OCI-M2 (cell line): ENCODE data around the gene KRT1.
"Not testable (repeated sequence)": the region's sequence is repeated elsewhere in the genome, so short reads cannot be mapped to it uniquely, and the experiment has no call there.

Experiments used
- DNase-seq: peaks from one replicate; lab custom pipeline; 2025; ENCODE audit not compliant: unreplicated experiment; lab: John Stamatoyannopoulos, UW

The KRT1 gene

DNA sequence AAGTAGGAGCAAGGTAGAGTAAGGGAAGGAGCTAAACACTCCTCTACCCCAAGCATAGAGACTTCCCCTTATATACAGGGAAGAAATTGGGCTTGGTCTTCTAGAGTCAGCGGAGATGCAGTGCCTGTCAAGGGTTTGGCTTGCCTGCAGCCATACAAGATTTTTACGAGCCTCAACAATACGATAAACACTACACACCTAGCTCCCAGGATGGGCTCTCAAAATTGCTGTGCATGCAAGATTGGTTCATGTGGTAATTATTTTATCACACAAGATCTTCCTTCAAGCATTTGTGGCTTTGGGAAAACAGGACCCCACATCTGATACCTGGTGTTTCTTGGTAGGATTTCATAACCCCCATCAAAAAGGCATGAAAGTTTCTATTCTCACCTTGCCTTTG lies at the start of gene KRT1:
KRT1 (minus strand) TSS at position 45 of the 400 bp plus-strand sequence. CDS start 59 bp downstream, outside the sequence.
- DNase-seq = no peak

DNA sequence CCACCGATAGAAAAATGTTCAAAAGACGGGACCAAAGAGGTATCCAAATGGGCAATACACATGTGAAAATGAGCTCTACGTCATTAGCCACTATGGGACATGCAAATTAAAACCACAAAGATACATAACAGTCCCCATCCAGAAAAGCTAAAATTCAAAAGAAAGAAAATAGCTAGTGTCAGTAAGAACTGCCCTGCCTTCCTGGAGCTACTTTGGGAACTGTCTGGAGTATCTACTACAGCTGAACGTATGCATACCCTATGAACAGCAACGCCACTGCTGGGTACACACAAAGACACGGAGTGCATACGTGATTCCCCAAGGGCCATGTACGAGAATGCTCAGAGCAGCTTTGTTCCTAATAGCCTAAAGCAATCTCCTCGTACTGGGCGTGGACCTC lies 48.9 kb upstream of the KRT1 start:
- DNase-seq = no peak

DNA sequence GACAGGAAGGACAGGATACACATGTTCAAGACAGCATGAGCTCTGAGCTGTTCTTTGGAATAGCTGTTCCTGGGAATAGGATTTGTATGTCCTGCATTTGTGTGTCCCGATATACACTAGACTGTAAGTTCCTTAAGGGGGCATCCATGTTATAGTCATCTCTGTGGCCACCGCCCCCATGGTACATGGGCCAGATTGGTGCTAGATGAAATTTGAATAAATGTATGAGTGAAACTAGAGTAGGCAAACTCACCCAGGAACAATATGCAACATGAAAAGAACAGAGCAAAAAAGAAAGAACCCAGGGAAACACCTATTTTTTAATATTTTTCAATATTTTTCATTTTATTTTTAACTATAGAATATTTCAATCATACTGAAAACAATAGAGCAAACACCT lies 48.2 kb upstream of the KRT1 start:
- no peak for DNase-seq

DNA sequence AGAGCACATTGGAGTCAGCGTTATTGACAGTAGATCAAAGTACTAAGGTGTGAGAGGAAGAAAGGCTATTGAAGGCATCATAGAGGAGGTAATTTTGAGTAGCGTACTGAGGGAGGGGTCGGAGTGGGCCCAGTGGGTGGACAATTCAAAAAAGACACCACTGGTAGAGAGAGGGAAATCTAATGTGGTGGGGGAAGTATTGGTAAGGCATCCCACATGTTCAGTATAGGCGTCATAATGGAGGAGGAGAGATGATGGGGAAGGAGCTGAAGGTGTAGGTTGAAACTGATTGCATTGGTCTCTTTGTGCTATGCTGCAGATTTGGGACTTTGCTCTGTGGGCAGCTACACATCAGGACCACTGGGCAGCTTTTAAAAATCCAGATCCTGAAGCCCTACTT lies 46.8 kb upstream of the KRT1 start:
- DNase-seq = no peak

DNA sequence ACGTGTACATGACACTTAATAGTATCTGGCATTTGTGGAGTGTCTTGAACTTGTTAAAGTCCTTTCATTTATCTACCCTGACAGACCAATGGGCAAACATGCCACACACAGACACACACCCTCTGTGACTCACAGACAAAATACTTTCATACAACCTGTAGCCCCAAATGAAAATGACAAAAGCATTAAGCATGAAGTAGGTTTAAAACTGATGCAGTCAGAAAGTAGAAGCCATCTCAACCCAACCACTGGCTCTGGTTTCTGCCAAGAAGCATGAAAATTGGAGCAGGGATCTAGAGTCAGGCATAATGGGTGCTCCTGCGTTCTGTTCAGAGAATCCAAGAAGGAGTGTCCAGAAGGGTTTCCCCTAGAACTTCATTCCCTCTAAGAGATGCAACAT lies 46.2 kb upstream of the KRT1 start:
- DNase-seq = no peak

DNA sequence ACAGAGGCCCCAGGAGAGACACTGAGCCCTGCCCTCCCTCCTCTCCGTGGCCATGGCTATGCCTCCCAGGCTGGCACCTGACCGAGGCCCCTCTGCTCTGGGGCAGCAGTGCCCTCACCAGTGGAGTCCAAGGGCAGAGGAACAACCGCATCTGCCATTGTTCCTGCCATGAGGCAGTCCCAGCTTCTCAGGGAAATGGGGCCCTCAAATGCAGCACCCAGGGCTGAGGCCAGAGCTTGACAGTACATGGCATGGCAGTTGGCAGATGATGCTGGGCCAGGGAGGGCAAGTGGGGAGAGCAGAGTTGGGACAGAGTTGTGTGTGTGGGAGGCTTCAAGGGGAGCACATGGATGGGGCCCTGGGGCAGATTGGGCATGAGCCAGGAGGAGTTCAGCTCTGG lies 44.2 kb upstream of the KRT1 start:
- DNase-seq = no peak

DNA sequence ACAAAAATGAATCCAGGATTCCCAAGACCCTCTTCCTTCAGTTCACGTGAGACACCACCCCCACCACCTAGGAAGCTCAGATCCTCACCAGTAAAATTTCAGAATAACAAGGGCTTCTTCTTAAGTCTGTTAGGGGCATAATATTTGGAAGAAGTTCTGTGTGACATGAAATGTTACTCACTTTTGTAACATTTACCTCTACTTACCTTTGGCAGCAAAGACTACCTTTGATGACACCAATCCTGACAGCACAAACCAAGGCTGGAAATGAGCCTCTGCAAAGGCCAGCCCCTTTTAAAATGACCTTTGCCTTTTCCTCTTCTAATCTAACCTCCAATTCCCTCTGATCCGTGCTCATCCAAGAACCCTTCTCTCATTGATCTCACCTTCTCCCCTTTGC lies 42.5 kb upstream of the KRT1 start:
- DNase-seq = no peak

DNA sequence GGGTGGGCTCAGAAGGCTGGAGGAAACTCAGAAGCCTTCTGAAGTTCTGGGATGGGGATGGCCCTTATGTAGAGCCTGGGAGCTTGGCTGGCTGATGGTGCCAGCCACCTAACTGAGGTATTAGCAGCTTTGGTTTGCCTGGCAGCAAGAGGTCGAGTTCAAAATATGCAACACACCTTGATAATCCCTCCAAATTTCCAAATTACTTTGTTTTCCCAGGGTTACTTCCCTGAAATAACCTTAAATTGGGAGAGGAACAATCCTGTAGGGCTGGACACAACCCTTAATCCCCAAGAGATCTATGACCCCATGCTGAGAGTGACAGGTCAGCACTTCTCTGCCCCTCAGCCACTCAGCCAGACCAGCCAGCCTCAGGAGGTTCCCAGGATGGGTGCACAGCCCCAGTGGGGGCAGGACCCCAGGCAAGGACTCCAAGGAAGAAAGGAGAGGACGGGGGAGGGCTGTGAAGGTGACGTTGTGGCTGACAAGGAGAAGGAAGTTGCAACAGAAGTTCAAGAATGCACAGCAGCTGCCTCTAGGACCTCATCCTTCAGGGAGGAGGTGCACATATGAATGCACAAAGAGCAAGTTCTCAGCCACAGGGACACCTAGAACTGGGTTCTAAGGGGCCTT lies 41.7 kb upstream of the KRT1 start:
- DNase-seq = no peak

DNA sequence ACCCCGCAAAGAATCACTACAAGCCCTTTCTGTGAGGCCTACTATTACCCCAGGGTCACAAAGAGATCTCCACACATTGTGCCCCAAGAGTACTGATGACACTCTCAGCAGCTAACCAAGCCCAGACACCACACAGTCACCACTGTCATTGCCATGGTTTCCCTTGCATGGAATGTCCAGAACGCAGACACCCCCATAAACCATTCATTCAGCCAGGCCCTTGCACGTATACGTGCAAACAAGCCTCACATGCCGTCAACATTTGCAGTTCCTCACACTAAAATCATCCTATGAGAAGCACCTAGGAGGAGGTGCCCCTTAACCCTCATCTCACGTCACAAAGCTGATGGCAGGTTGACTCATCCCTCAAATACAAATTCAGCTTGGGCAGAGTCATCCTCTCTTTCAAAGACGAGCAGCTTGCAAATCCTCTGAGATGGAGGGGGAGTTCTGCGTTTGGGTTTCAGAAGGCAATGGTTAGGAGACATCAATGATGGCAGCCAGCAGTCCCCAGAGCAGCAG lies 40.2 kb upstream of the KRT1 start:
- DNase-seq = no peak

DNA sequence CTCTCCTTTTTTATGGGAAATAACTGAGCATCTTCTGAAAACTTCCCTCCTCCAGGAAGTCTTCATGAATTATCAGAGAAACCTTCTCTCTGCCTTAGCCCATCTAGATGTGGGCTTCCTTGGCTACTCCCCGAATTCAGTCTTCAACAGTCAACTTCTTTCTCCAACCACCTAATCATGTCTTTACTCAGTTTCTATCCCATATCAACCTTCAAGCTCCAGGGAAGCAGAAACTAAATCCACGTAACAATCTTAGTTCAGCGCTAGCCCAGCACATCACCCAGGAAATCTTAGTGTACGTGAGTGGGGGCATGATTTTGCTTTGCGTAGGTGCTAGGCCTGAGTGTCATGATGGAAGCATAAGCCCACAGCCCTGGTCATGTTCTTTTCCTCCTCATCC lies 35.9 kb upstream of the KRT1 start:
- no peak for DNase-seq

DNA sequence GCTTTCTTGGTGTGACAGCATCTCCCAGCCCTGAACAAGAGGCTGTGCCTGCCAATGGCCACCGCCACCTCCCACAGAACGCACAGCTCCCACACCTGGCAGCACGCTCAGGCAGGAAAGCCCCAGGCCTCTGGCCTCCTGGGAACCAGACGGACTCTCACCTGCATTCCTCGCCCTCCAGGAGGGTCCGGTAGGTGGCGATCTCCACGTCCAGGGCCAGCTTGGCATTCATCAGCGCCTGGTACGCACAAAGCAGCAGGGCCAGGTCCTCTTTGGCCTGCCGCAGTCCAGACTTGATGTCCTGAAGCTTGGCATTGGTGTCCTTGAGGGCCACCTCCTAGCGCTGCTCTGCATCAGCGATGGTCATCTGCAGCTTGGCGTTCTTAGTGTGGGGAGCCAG lies 35.2 kb upstream of the KRT1 start:
- no peak for DNase-seq

DNA sequence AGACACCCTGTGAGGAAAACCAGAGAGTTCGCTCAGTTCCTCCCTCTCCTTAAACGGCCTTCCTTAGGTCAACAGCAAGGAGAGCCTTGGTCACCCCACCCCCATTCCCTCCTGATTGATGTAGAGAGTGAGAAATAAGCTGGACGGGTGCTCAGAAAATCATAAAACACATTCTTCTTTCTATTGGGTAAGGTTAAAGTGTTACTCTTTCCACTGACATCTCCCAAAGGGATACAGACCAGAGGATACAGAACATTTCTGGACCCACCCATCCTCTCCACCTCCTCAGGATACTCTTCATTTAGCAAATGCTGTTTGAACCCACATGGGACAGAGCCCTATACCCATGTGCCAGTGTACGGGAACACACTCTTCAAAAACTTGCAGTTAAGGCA lies 34.7 kb upstream of the KRT1 start:
- no peak for DNase-seq

DNA sequence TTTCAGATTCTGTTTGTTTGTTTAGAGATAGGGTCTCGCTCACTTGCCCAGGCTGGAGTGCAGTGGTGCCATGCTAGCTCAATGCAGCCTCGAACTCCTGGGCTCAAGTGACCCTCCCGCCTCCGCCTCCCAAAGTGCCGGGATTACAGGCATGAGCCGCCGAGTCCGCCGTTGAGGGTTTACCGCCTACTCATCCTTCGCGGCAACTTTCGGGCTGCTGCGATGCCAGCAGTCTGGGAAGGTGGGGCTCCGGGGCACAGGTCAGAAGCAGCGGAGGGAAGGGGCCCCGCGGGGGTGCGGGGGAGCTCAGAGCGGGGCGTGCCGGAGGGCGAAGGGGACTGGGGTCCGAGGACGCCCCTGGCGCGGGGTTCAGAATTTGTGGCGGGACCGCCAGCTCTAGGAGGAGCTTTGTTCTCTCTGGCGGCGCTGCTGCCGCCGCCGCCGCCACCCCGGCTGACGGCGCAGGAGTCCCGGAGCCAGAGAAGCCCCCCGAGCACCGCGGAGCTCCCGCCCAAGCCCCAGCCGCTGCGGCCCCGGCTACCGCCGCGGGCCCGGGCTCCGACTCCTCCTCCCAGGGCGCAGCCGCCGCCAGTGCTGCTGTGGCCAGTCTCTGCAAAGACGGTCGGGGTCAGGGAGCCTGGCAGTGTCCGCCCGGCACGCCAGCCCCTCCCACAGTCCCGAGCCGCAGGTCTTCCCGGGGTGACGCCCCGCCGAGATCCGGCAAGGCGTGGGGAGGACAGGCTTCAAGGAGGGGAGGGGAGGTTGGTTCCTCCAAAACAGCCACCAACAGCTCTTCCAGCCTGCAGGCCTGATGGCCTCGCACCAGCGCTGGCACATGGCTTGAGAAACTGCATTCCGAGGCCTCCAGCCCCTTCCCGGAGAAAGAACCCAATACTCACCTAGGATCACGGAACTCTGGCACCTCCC lies 34.0 kb upstream of the KRT1 start:
- DNase-seq = no peak

DNA sequence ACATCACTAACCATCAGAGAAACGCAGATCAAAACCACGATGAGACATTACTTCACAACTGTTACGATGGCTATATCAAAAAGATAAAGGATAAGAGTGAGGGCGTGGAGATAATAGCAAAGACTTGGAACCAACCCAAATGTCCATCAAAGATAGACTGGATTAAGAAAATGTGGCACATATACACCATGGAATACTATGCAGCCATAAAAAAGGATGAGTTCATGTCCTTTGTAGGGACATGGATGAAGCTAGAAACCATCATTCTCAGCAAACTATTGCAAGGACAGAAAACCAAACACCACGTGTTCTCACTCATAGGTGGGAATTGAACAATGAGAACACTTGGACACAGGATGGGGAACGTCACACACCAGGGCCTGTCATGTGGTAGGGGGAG lies 31.9 kb upstream of the KRT1 start:
- not testable (repeated sequence) for DNase-seq

DNA sequence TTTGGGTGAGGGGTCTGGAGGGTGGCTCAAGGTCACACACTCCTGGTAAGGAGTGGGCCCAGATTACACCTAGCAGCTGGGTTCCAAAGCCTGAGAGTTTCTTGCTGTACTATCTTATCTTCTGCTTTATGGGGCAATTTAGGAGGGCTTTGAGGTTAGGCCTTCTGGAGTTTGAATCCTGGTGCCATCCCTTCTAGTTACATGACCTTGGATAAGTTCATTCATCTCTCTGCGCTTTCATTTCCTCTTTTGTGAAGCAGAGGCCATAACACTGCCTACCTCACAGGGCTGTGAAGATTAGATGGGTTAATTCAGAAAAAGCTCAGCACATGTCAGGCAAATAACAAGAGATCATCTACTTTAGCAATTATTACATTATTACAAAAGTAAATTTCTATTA lies 30.5 kb upstream of the KRT1 start:
- DNase-seq = no peak

DNA sequence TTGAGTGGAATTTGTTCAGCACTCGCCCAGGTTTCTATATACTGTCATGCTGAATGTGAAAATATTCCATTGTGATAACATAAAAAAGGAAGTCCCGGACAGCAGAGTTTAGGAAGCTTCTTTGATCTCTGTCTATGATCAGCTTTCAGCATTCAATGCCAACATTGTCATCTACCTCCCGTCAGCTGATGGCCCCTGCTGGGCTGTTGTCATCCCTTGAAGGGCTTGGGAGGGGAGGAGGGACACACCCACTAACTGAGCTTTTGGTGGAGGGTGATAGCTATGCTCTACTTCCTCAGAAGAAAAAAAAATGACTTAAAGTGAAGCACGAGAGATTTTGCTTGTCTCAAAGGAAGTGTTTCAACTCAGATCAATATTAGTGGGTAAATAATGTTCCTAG lies 27.8 kb upstream of the KRT1 start:
- DNase-seq = peak; percentile 2

DNA sequence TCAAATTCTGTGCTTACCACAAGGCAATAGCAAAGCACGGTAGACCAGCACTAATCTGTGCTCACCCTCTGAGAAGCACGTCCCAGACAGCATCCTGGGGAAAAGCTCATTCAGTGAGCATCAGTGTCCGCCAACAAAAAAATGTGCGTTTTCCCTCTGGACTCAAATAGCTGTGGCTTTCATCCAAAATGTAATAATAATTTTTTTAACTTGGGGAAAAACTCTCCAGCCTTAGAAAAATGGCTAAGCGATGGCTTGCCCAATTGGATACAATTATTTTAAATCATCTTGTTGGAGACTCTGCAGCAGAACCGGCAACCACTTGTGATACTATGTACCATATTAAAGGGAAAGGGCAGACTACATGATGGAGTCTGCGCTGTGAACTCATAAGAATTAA lies 24.3 kb upstream of the KRT1 start:
- DNase-seq = no peak

DNA sequence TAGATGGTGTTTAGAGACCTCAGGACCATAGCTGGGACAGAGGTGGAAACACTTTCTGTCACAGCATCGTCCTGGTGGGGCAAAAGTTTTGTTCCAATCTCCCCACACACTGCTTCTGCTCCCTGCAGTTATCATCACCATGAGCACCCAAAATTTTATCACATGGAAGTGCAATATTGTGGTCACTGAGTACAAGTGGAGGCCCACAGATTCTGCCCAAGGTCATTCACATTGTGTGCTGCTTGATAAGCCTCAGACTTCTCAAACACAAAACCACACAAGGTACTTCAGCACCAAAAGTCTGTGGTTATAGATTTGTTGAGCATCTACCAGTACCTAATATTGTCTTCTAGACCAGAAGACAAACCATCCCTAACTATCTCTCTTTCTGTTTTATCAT lies 23.7 kb upstream of the KRT1 start:
- no peak for DNase-seq

DNA sequence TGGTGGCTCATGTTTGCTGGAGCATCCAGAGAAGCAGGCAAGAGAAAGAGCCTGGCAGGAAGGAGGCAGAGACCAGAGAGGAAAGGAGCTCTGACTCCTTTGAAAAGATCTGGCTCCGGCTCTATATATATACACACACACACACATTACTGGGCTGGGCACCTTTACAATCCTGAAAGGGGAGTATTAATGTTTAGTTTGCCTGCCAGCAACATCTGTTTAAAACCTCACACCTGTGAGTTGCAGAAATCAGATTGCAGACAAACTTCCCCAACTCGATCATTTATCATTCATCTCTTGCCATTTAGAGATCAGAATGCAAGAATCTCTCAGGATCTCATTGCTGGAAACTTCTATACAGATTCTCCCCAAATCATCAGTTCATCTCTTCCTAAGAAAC lies 23.2 kb upstream of the KRT1 start, which contains the start of gene KRT77:
KRT77 (minus strand) TSS at position 101 of the 400 bp plus-strand sequence; CDS start at position 11, 90 bp downstream.
- DNase-seq = no peak

DNA sequence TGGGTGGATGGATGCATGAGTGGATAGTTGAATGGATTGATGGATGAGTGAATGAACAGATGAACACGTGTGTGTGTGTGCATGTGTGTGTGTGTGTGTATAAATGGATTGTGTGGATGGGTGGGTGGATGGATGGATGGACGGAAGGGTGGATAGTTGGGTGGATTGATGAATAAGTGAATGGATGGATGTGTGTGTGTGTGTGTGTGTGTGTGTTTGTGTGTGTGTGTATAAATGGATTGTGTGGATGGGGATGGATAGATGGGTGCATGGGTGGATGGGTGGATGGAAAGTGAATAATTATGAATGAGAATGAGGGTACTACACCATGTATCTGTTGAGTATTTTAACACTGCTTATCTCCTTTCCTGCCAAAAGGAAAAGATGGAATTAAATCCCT lies 22.1 kb upstream of the KRT1 start:
- no peak for DNase-seq

DNA sequence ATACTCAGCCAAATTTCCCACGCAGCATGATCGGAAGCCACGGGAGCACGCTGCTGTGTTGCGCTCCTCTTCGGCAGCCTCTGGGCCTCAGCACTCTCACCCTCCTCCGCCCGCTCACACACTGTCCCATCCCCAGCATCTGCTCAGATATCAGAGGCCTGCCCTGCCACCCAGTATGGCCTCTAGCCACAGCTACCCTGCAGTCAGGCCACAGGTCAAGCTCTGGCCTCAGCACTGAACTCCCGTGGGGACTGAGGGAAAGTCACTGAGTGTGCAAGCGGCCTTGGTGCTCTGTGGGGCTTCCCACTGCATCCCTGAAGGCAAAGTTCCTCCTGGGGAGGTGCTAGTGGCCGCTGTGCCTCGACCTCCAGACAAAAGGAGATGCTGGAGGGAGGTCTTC lies 21.1 kb upstream of the KRT1 start:
- no peak for DNase-seq

DNA sequence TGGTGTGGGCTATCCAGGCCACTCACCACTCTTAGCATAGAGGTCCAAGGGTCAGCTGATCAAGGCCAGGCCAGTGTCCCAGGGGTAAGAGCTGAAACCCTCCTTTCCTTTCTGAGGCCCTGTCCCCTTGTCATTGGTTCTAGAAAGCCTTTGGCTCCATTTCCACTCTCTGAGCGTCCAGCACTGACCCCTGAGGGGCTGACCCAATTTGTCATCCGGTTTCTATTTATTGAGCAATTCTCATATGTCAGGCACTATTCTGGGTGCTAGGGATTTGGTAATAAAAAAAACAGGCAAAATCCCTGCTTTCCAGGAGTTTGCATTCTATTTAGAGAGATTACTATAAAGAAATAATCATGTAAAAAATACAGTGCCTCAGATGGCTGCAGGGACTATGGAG lies 19.8 kb upstream of the KRT1 start:
- no peak for DNase-seq
